HCT116 (cell line): ENCODE measurements around the gene PER2. TPM values are rescaled to one million over a fixed set of nuclear protein-coding genes. Genes with fewer than 3 reads are reported as not detected.

Experiments
- ATAC-seq: fragments of 200-7000 bp; cut with Tn5 transposase; 2 replicates; pipeline ENCODE4 v1.9.1; 2020; ENCODE audit warnings: mild to moderate bottlenecking, moderate library complexity
- BruUV-seq: library from RNA; stranded (reverse); fragments of 400-500 nt; replicated peaks from 2 replicates; lab custom pipeline; 2021; lab: Mats Ljungman, UMichigan
- CTCF ChIA-PET: fragments of 300-600 bp; sonication (Branson Sonifier 250); formaldehyde crosslinking; loops from one replicate; lab custom pipeline; 2021; ENCODE audit warnings: antibody characterized with exemption; lab: Charles Lee
- POLR2A ChIA-PET: fragments of 300-600, 350-600 bp; sonication (Branson Sonifier 250); formaldehyde crosslinking; loops from one replicate; lab custom pipeline; 2021; ENCODE audit warnings: antibody characterized with exemption; lab: Charles Lee
- RAD21 ChIA-PET, 2 experiments: fragments of 300-600 bp; sonication (Branson Sonifier 250); formaldehyde crosslinking; loops; one replicate each; lab custom pipeline; 2023; ENCODE audit warnings: low total read pairs in 2 of 2; ENCODE audit not compliant: uncharacterized antibody in 2 of 2, unreplicated experiment in 2 of 2, low non-redundant PET in 1 of 2; lab: Charles Lee
- DNase-seq: peaks from one replicate; pipeline ENCODE4 v3.0.0-alpha.2; 2010; ENCODE audit warnings: low read depth, low spot score
- H2AFZ ChIP-seq: fragments of 200-600 bp; shearing (Covaris generic), sonication (generic); 2 replicates; pipeline ENCODE4 v1.6.1; 2017; ENCODE audit warnings: low read depth, mixed run types, mixed read lengths, antibody characterized with exemption, low read length; ENCODE audit not compliant: poor library complexity, severe bottlenecking
- H3K27ac ChIP-seq: 2 replicates; pipeline ENCODE4 v1.5.1; 2012; ENCODE audit warnings: low read depth, low read length
- H3K27me3 ChIP-seq: fragments of 200-600 bp; sonication (generic); 2 replicates; pipeline ENCODE4 v1.6.1; 2016; ENCODE audit warnings: mixed run types, low read length, mixed read lengths; ENCODE audit not compliant: insufficient read depth
- H3K36me3 ChIP-seq, 2 experiments: fragments of 200-500 bp in 1 of 2; fragments of 200-600 bp in 1 of 2; sonication (Bioruptor generic) in 1 of 2; sonication (generic) in 1 of 2; 2 replicates each; pipeline versions ENCODE4 v1.5.1 to v1.6.1; 2014 to 2016; ENCODE audit warnings: low read length in 2 of 2, inconsistent platforms in 1 of 2, mixed read lengths in 1 of 2, mixed run types in 1 of 2; ENCODE audit not compliant: insufficient read depth in 2 of 2, control insufficient read depth in 1 of 2
- H3K4me1 ChIP-seq, 2 experiments: fragments of 200-600 bp in 1 of 2; sonication (generic) in 1 of 2; 2 replicates each; pipeline versions ENCODE4 v1.5.1 to v1.6.1; 2012 to 2017; ENCODE audit warnings: low read length in 2 of 2, inconsistent platforms in 1 of 2, mild to moderate bottlenecking in 1 of 2, mixed read lengths in 1 of 2, mixed run types in 1 of 2, moderate library complexity in 1 of 2; ENCODE audit not compliant: insufficient read depth in 2 of 2, control insufficient read depth in 1 of 2
- H3K4me2 ChIP-seq: fragments of 200-600 bp; sonication (generic); 2 replicates; pipeline ENCODE4 v1.6.1; 2017; ENCODE audit warnings: mixed run types, low read length, mixed read lengths
- H3K4me3 ChIP-seq, 2 experiments: fragments of 200-600 bp in 1 of 2; sonication (generic) in 1 of 2; replicated peaks in 1 of 2; 2 replicates each; pipeline ENCODE4 v1.5.1; 2011 to 2016; ENCODE audit warnings: low read length in 2 of 2, control low read depth in 1 of 2, low read depth in 1 of 2, mild to moderate bottlenecking in 1 of 2, mixed read lengths in 1 of 2, mixed run types in 1 of 2
- H3K79me2 ChIP-seq: fragments of 200-600 bp; sonication (generic); 2 replicates; pipeline ENCODE4 v1.6.1; 2017; ENCODE audit warnings: mild to moderate bottlenecking, mixed run types, low read length, moderate library complexity, mixed read lengths; ENCODE audit not compliant: insufficient read depth
- H3K9ac ChIP-seq: fragments of 200-600 bp; sonication (generic); 2 replicates; pipeline ENCODE4 v1.6.1; 2016; ENCODE audit warnings: low read length, mixed read lengths
- H3K9me2 ChIP-seq: fragments of 200-600 bp; sonication (generic), shearing (Covaris generic); 2 replicates; pipeline ENCODE4 v1.6.1; 2017; ENCODE audit warnings: mixed run types, mild to moderate bottlenecking, moderate library complexity; ENCODE audit not compliant: insufficient read depth
- H3K9me3 ChIP-seq, 2 experiments: fragments of 200-500 bp in 1 of 2; fragments of 200-600 bp in 1 of 2; sonication (Bioruptor generic) in 1 of 2; sonication (generic) in 1 of 2; 2 replicates each; pipeline ENCODE4 v1.6.1; 2014 to 2017; ENCODE audit warnings: low read length in 2 of 2, mixed read lengths in 2 of 2, inconsistent platforms in 1 of 2, low read depth in 1 of 2, mild to moderate bottlenecking in 1 of 2, mixed run types in 1 of 2, moderate library complexity in 1 of 2; ENCODE audit not compliant: control insufficient read depth in 1 of 2, insufficient read depth in 1 of 2
- H4K20me1 ChIP-seq: fragments of 200-600 bp; sonication (generic), shearing (Covaris generic); 2 replicates; pipeline ENCODE4 v1.6.1; 2017; ENCODE audit warnings: mixed run types, mild to moderate bottlenecking, moderate library complexity; ENCODE audit not compliant: insufficient read depth
- CBX3 ChIP-seq: IDR thresholded peaks from 2 replicates; pipeline ENCODE4 v1.6.1; 2012; ENCODE audit warnings: low read depth
- ELF1 ChIP-seq: IDR thresholded peaks from 2 replicates; pipeline ENCODE4 v1.6.1; 2012; ENCODE audit warnings: low read depth, borderline replicate concordance
- EZH2 ChIP-seq: fragments of 200-600 bp; sonication (generic); IDR thresholded peaks from 2 replicates; pipeline ENCODE4 v1.6.1; 2017; ENCODE audit warnings: antibody characterized with exemption, mixed run types
- EZH2phosphoT487 ChIP-seq: fragments of 200-600 bp; IDR thresholded peaks from 2 replicates; pipeline ENCODE4 v1.6.1; 2018; ENCODE audit warnings: antibody characterized with exemption, borderline replicate concordance
- FOSL1 ChIP-seq: IDR thresholded peaks from 2 replicates; pipeline ENCODE4 v1.6.1; 2012; ENCODE audit warnings: low read depth
- JUND ChIP-seq: IDR thresholded peaks from 2 replicates; pipeline ENCODE4 v1.6.1; 2012
- POLR2A ChIP-seq: IDR thresholded peaks from 2 replicates; pipeline ENCODE4 v1.7.0; 2011; ENCODE audit warnings: borderline replicate concordance; ENCODE audit not compliant: insufficient read depth, insufficient read length; ENCODE audit errors: extremely low read depth
- POLR2AphosphoS5 ChIP-seq: IDR thresholded peaks from 2 replicates; pipeline ENCODE4 v1.6.1; 2011; ENCODE audit warnings: mild to moderate bottlenecking, low read depth, low read length, moderate library complexity
- SP1 ChIP-seq: IDR thresholded peaks from 2 replicates; pipeline ENCODE4 v1.6.1; 2012; ENCODE audit warnings: low read depth
- SRF ChIP-seq: IDR thresholded peaks from 2 replicates; pipeline ENCODE4 v1.6.1; 2012; ENCODE audit warnings: low read depth
- intact Hi-C: fragments of 100-400 bp; cut with micrococcal nuclease; formaldehyde crosslinking; loops from 2 replicates; pipeline ENCODE4 v1.10.0; 2022
- total RNA-seq: library from RNA; stranded (reverse); gene quantifications from one replicate; pipeline ENCODE4 v1.2.1, GENCODE V29; 2021; ENCODE audit not compliant: unreplicated experiment
- TF ChIP-seq, protein P1 (sequence below), 3 experiments: fragments of 200-600 bp in 1 of 3; sonication (generic) in 1 of 3; IDR thresholded peaks in 2 of 3; conservative IDR thresholded peaks in 1 of 3; 2 replicates each; pipeline ENCODE4 v1.5.1; 2012 to 2017; ENCODE audit warnings: low read depth in 2 of 3, low read length in 2 of 3, antibody characterized with exemption in 1 of 3, borderline replicate concordance in 1 of 3, control low read depth in 1 of 3, mild to moderate bottlenecking in 1 of 3, mixed read lengths in 1 of 3, mixed run types in 1 of 3, moderate library complexity in 1 of 3; ENCODE audit not compliant: insufficient read depth in 1 of 3
- TF ChIP-seq, protein P2 (sequence below): IDR thresholded peaks from 2 replicates; pipeline ENCODE4 v1.6.1; 2011; ENCODE audit warnings: mild to moderate bottlenecking, low read length, moderate library complexity; ENCODE audit not compliant: insufficient replicate concordance; ENCODE audit errors: extremely low read depth
- TF ChIP-seq, protein P3 (sequence below): IDR thresholded peaks from 2 replicates; pipeline ENCODE4 v1.6.1; 2012; ENCODE audit warnings: low read depth
- TF ChIP-seq, protein P4 (sequence below): IDR thresholded peaks from 2 replicates; pipeline ENCODE4 v1.6.1; 2012

The PER2 gene
- total RNA-seq, 1 experiment from 2014 or later = 18.7 TPM

DNA sequence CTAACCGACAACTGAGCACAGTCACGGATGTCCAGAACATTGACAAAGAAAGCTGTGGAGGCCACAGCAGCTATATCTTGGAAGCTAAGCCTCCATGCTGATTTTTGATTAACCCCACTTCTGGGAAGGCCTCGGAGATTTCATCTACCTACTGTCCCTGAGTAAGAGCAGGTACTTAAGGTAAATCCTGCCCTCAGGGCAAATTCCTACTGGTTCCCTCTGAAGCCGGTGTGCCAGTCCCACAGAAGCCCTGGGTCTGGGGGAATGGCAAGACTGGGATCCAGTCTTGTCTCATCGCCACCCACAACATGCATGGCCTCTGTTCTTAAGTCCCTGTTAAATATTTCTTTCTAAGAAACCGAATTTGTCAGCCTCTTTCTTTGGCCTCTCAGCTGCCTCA lies 18.7 kb downstream of the PER2 start:
- Histone ChIP-seq H3K4me3 (no peak overlapping the region), H2AFZ (no peak overlapping the region), H3K36me3 (peaks cover 4 to 15% of the 10 kb centered on the region in 2 experiments), H4K20me1 (no peaks in the 10 kb centered on the region), H3K9me2 (no peaks in the 10 kb centered on the region), H3K9ac (no peak overlapping the region), H3K4me2 (no peak overlapping the region), H3K27ac (no peak overlapping the region), H3K27me3 (no peaks in the 10 kb centered on the region), H3K4me1 (peaks cover 3 to 9% of the 10 kb centered on the region in 2 experiments; a peak in 3 of 4 replicates), H3K79me2 (no peaks in the 10 kb centered on the region), H3K9me3 (no peaks in the 10 kb centered on the region)
- ChIA-PET CTCF (no interaction called here), POLR2A (no interaction called here), RAD21 (no interaction called here)
- DNase-seq (no peak), ATAC-seq (no peak)
- intact Hi-C loops = no loop called here
- no peak for TF ChIP-seq EZH2
- TF ChIP-seq, protein P1, sequence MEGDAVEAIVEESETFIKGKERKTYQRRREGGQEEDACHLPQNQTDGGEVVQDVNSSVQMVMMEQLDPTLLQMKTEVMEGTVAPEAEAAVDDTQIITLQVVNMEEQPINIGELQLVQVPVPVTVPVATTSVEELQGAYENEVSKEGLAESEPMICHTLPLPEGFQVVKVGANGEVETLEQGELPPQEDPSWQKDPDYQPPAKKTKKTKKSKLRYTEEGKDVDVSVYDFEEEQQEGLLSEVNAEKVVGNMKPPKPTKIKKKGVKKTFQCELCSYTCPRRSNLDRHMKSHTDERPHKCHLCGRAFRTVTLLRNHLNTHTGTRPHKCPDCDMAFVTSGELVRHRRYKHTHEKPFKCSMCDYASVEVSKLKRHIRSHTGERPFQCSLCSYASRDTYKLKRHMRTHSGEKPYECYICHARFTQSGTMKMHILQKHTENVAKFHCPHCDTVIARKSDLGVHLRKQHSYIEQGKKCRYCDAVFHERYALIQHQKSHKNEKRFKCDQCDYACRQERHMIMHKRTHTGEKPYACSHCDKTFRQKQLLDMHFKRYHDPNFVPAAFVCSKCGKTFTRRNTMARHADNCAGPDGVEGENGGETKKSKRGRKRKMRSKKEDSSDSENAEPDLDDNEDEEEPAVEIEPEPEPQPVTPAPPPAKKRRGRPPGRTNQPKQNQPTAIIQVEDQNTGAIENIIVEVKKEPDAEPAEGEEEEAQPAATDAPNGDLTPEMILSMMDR (IDR thresholded peaks at IDR 0.05 in 2 of 3, conservative IDR thresholded peaks at IDR 0.05 in 1 of 3; ENCODE audit: borderline replicate concordance in 1 of 3, insufficient read depth in 1 of 3, low read depth in 2 of 3, low read length in 2 of 3) = no peak
- TF ChIP-seq SRF = no peak
- TF ChIP-seq SP1 = no peak
- TF ChIP-seq, protein P2, sequence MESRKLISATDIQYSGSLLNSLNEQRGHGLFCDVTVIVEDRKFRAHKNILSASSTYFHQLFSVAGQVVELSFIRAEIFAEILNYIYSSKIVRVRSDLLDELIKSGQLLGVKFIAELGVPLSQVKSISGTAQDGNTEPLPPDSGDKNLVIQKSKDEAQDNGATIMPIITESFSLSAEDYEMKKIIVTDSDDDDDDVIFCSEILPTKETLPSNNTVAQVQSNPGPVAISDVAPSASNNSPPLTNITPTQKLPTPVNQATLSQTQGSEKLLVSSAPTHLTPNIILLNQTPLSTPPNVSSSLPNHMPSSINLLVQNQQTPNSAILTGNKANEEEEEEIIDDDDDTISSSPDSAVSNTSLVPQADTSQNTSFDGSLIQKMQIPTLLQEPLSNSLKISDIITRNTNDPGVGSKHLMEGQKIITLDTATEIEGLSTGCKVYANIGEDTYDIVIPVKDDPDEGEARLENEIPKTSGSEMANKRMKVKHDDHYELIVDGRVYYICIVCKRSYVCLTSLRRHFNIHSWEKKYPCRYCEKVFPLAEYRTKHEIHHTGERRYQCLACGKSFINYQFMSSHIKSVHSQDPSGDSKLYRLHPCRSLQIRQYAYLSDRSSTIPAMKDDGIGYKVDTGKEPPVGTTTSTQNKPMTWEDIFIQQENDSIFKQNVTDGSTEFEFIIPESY = no peak
- TF ChIP-seq FOSL1 = no peak
- TF ChIP-seq CBX3 = no peak
- TF ChIP-seq, protein P3, sequence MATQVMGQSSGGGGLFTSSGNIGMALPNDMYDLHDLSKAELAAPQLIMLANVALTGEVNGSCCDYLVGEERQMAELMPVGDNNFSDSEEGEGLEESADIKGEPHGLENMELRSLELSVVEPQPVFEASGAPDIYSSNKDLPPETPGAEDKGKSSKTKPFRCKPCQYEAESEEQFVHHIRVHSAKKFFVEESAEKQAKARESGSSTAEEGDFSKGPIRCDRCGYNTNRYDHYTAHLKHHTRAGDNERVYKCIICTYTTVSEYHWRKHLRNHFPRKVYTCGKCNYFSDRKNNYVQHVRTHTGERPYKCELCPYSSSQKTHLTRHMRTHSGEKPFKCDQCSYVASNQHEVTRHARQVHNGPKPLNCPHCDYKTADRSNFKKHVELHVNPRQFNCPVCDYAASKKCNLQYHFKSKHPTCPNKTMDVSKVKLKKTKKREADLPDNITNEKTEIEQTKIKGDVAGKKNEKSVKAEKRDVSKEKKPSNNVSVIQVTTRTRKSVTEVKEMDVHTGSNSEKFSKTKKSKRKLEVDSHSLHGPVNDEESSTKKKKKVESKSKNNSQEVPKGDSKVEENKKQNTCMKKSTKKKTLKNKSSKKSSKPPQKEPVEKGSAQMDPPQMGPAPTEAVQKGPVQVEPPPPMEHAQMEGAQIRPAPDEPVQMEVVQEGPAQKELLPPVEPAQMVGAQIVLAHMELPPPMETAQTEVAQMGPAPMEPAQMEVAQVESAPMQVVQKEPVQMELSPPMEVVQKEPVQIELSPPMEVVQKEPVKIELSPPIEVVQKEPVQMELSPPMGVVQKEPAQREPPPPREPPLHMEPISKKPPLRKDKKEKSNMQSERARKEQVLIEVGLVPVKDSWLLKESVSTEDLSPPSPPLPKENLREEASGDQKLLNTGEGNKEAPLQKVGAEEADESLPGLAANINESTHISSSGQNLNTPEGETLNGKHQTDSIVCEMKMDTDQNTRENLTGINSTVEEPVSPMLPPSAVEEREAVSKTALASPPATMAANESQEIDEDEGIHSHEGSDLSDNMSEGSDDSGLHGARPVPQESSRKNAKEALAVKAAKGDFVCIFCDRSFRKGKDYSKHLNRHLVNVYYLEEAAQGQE = no peak
- TF ChIP-seq, protein P4, sequence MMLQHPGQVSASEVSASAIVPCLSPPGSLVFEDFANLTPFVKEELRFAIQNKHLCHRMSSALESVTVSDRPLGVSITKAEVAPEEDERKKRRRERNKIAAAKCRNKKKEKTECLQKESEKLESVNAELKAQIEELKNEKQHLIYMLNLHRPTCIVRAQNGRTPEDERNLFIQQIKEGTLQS = no peak
- TF ChIP-seq POLR2AphosphoS5 = no peak
- TF ChIP-seq POLR2A = no peak
- no peak for TF ChIP-seq EZH2phosphoT487
- TF ChIP-seq ELF1 = no peak
- no peak for TF ChIP-seq JUND
- BruUV-seq = no TSS peak
